Endothelial cell (in vitro differentiated cells): ENCODE results near the gene FKBP5. TPM values are rescaled to one million over a fixed set of nuclear protein-coding genes. Genes with fewer than 3 reads are reported as not detected.
"Not testable (repeated sequence)": the region's sequence is repeated elsewhere in the genome, so short reads cannot be mapped to it uniquely, and the experiment has no call there.

Source experiments
- DNase-seq: peaks from one replicate; pipeline ENCODE4 v3.0.0; 2021; ENCODE audit warnings: low spot score
- H3K27ac Mint-ChIP-seq: one replicate; pipeline ENCODE4 v1.8.0; 2021; ENCODE audit warnings: mixed read lengths, inconsistent platforms; ENCODE audit not compliant: unreplicated experiment
- H3K27me3 Mint-ChIP-seq: one replicate; pipeline ENCODE4 v1.8.0; 2021; ENCODE audit warnings: mild to moderate bottlenecking, moderate library complexity, mixed read lengths, inconsistent platforms; ENCODE audit not compliant: unreplicated experiment
- H3K36me3 Mint-ChIP-seq: one replicate; pipeline ENCODE4 v1.8.0; 2021; ENCODE audit warnings: mild to moderate bottlenecking, low read depth, mixed read lengths, inconsistent platforms; ENCODE audit not compliant: unreplicated experiment
- H3K4me1 Mint-ChIP-seq: one replicate; pipeline ENCODE4 v1.8.0; 2021; ENCODE audit warnings: mild to moderate bottlenecking, mixed read lengths, inconsistent platforms; ENCODE audit not compliant: unreplicated experiment
- H3K4me3 Mint-ChIP-seq: one replicate; pipeline ENCODE4 v1.8.0; 2021; ENCODE audit warnings: mild to moderate bottlenecking, mixed read lengths, inconsistent platforms; ENCODE audit not compliant: unreplicated experiment
- H3K9me3 Mint-ChIP-seq: one replicate; pipeline ENCODE4 v1.8.0; 2021; ENCODE audit warnings: mixed read lengths, inconsistent platforms; ENCODE audit not compliant: unreplicated experiment
- total RNA-seq: library from RNA; stranded (reverse); fragmentation: NEBNext Ultra II Directional; extraction: Animal tissue kit (Norgen Biotek cat#: 25700); gene quantifications from one replicate; pipeline ENCODE4 v1.2.1, GENCODE V29; 2021; ENCODE audit not compliant: unreplicated experiment
- TF ChIP-seq, protein P1 (sequence below): fragments of 200-600 bp; sonication (generic); IDR thresholded peaks from one replicate; pipeline ENCODE4 v1.5.0; 2021; ENCODE audit warnings: antibody characterized with exemption; ENCODE audit not compliant: unreplicated experiment

The FKBP5 gene
- total RNA-seq, 1 donor from 2014 or later = 7.2 TPM

DNA sequence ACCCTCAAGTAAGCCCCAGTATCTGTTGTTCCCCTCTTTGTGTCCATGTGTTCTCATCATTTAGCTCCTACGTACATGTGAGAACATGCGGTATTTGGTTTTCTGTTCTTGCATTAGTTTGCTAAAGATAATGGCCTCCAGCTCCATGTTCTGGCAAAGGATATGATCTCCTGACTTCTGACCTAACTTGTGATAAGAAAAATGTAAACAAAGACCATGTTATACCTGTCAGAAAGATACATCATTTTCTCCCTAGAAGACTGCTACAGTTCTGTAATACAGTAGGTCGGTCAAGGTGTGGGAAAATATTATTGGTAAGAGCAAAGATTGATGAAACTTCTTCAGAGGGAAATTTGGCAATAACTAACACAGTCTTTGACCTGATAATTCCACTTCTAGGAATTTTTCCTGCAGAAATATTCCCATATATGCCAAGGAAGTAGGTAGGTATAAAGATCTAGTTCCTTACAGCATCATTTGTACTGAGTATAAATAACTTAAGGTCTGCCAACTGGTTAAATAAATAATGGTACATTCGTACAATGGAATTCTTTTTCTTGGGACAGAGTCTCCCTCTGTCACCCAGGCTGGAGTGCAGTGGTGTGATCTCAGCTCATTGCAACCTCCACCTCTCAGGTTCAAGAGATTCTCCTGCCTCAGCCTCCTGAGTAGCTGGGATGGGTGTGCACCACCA lies 19.1 kb upstream of the FKBP5 start:
- DNase-seq = no peak
- Mint-ChIP-seq H3K4me1 (no peaks in the 10 kb centered on the region), H3K27me3 (peaks cover 2% of the 10 kb centered on the region), H3K9me3 (no peaks in the 10 kb centered on the region), H3K27ac (peak overlapping the region; percentile 38), H3K36me3 (no peaks in the 10 kb centered on the region), H3K4me3 (no peak overlapping the region)
- TF ChIP-seq, protein P1, sequence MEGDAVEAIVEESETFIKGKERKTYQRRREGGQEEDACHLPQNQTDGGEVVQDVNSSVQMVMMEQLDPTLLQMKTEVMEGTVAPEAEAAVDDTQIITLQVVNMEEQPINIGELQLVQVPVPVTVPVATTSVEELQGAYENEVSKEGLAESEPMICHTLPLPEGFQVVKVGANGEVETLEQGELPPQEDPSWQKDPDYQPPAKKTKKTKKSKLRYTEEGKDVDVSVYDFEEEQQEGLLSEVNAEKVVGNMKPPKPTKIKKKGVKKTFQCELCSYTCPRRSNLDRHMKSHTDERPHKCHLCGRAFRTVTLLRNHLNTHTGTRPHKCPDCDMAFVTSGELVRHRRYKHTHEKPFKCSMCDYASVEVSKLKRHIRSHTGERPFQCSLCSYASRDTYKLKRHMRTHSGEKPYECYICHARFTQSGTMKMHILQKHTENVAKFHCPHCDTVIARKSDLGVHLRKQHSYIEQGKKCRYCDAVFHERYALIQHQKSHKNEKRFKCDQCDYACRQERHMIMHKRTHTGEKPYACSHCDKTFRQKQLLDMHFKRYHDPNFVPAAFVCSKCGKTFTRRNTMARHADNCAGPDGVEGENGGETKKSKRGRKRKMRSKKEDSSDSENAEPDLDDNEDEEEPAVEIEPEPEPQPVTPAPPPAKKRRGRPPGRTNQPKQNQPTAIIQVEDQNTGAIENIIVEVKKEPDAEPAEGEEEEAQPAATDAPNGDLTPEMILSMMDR = no peak

DNA sequence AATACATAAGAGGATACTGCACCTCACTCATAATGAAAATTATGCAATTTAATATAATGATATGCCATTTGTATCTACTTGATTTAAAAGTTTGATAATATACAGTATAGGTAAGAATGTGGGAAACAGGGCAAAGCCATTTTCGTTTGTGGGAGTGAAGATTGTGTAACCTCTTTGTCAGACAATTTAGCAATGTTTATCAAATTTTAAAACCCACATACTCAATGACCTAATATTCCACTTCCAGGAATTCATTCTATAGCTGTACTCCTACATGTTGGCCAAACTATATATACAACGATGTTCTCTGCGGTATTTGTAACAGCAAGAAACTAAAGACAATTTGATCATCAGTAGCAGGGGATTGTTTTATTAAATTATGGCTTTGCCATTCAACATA lies 17.8 kb upstream of the FKBP5 start:
- H3K4me3 Mint-ChIP-seq = no peak overlapping the region
- no peaks in the 10 kb centered on the region for H3K36me3 Mint-ChIP-seq
- H3K27ac Mint-ChIP-seq = no peak overlapping the region

DNA sequence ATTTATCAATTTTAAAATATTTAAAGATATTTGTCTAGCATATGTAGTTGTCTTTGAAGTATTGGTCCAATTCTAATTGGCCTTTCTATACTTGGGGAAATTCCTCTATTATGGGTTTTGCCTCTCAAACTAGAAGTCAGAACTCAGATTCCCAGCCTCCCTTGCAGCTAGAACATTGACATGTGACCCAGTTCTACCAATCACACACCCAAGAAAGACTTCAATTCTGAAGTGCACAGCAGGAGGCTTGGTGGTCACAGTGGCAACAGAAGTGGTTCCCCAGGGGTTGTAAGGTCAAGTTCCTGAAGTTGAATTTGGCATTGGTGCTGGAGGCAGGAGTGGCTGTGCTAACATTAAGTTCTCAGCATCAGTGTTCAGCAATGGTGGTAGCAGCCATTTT lies 14.8 kb upstream of the FKBP5 start:
- H3K4me1 Mint-ChIP-seq = no peaks in the 10 kb centered on the region
- no peaks in the 10 kb centered on the region for H3K9me3 Mint-ChIP-seq
- DNase-seq = no peak
- no peak overlapping the region for H3K27ac Mint-ChIP-seq
- H3K27me3 Mint-ChIP-seq = peaks cover 2% of the 10 kb centered on the region
- TF ChIP-seq, protein P1 = no peak
- H3K36me3 Mint-ChIP-seq = no peaks in the 10 kb centered on the region
- H3K4me3 Mint-ChIP-seq = no peak overlapping the region

More for the DNA sequence above, 17.8 kb upstream of the FKBP5 start:
- peaks cover 2% of the 10 kb centered on the region for H3K27me3 Mint-ChIP-seq
- TF ChIP-seq, protein P1 = no peak
- DNase-seq = no peak
- H3K4me1 Mint-ChIP-seq = no peaks in the 10 kb centered on the region
- no peaks in the 10 kb centered on the region for H3K9me3 Mint-ChIP-seq

DNA sequence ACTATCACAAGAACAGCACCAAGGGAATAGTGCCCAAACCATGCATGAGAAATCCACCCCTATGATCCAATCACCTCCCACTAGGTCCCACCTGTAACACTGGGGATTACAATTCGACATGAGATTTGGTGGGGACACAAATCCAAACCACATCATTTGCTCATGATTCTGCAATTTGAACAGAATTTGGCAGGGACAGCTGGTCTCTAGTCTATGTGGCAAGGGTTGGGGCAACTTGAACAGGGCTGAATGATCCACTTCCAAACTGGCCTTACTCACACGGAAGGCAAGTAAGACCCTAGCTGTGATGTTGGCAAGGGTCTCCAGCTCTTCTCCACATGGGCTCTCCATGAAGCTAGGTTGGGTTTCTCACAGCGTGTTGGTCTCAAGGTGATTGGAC lies 10.1 kb upstream of the FKBP5 start:
- H3K4me1 Mint-ChIP-seq = no peaks in the 10 kb centered on the region
- DNase-seq = no peak
- no peak overlapping the region for H3K4me3 Mint-ChIP-seq
- TF ChIP-seq, protein P1 = no peak
- H3K9me3 Mint-ChIP-seq = no peaks in the 10 kb centered on the region
- no peaks in the 10 kb centered on the region for H3K36me3 Mint-ChIP-seq
- no peaks in the 10 kb centered on the region for H3K27me3 Mint-ChIP-seq
- no peak overlapping the region for H3K27ac Mint-ChIP-seq

DNA sequence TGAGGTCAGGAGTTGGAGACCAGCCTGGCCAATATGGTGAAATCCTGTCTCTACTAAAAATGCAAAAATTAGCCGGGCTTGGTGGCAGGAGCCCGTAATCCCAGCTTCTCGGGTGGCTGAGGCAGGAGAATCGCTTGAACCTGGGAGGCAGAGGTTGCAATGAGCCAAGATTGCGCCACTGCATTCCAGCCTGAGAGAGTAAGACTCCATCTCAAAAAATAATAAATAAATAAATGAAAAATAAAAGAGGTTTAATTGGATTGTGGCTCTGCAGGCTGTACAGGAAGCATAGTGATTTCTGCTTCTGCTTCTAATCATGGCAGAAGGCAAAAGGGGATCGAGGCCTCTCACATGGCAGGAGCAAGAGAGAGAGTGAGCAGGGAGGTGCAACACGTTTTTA lies 9.7 kb upstream of the FKBP5 start:
- not testable (repeated sequence) for H3K4me3 Mint-ChIP-seq, H3K9me3 Mint-ChIP-seq, DNase-seq, H3K36me3 Mint-ChIP-seq, H3K27me3 Mint-ChIP-seq, H3K27ac Mint-ChIP-seq, H3K4me1 Mint-ChIP-seq
